ENCODE results near the gene FAT2. TPM values are rescaled to one million over a fixed set of nuclear protein-coding genes. Genes with fewer than 3 reads are reported as not detected.

FAT2 gene
- 0.05 TPM for polyA plus RNA-seq (2013, experiment 1 of 2; ENCODE audit: insufficient read length)
- polyA plus RNA-seq (2013, experiment 2 of 2; ENCODE audit: insufficient read length), result 0.06 TPM

GRCh38 chr5:151591144-151591819 is at the start of gene FAT2:
TSS of gene FAT2 (minus strand) at chr5:151591331. CDS start at chr5:151568931, 22,400 bp downstream.
- no peak for DNase-seq

GRCh38 chr5:151638619-151639018 is 47.5 kb upstream of the FAT2 start:
- DNase-seq, result no peak

GRCh38 chr5:151637676-151638075 is 46.5 kb upstream of the FAT2 start:
- DNase-seq, result no peak

GRCh38 chr5:151633892-151634291 is 42.8 kb upstream of the FAT2 start:
- no peak for DNase-seq

GRCh38 chr5:151632941-151633340 is 41.8 kb upstream of the FAT2 start:
- DNase-seq, result no peak

- DNase-seq, result no peak
Measured at GRCh38 chr5:151632524-151632923, 41.4 kb upstream of the FAT2 start.

GRCh38 chr5:151631941-151632340 is 40.8 kb upstream of the FAT2 start:
- no peak for DNase-seq

GRCh38 chr5:151630088-151630487 is 39.0 kb upstream of the FAT2 start:
- no peak for DNase-seq

GRCh38 chr5:151628112-151628823 is 37.1 kb upstream of the FAT2 start:
- peak; percentile 7 for DNase-seq

- DNase-seq, result no peak
Measured at GRCh38 chr5:151627650-151628049, 36.5 kb upstream of the FAT2 start.

GRCh38 chr5:151625285-151625684 is 34.2 kb upstream of the FAT2 start:
- DNase-seq, result no peak

GRCh38 chr5:151624476-151624875 is 33.3 kb upstream of the FAT2 start:
- no peak for DNase-seq

- no peak for DNase-seq
Measured at GRCh38 chr5:151622367-151623088, 31.4 kb upstream of the FAT2 start.

GRCh38 chr5:151620461-151620840 is 29.3 kb upstream of the FAT2 start:
- DNase-seq, result no peak

GRCh38 chr5:151619812-151620460 is 28.8 kb upstream of the FAT2 start:
- no peak for DNase-seq

GRCh38 chr5:151618907-151619306 is 27.8 kb upstream of the FAT2 start:
- DNase-seq, result no peak

GRCh38 chr5:151617841-151618710 is 26.9 kb upstream of the FAT2 start:
- no peak for DNase-seq

- DNase-seq, result no peak
Measured at GRCh38 chr5:151617383-151617840, 26.3 kb upstream of the FAT2 start.

- DNase-seq, result no peak
Measured at GRCh38 chr5:151615431-151615830, 24.3 kb upstream of the FAT2 start.

- no peak for DNase-seq
Measured at GRCh38 chr5:151614565-151614964, 23.4 kb upstream of the FAT2 start.

- no peak for DNase-seq
Measured at GRCh38 chr5:151612689-151613427, 21.7 kb upstream of the FAT2 start.

All from fibroblast of skin of abdomen (primary cell).